ENCODE measurements around the gene CCNE1.
"Not testable (repeated sequence)": the region's sequence is repeated elsewhere in the genome, so short reads cannot be mapped to it uniquely, and the experiment has no call there.

The CCNE1 gene

GRCh38 chr19:29789007-29789406 lies 22.8 kb upstream of the CCNE1 start:
- no peak for DNase-seq

DNA sequence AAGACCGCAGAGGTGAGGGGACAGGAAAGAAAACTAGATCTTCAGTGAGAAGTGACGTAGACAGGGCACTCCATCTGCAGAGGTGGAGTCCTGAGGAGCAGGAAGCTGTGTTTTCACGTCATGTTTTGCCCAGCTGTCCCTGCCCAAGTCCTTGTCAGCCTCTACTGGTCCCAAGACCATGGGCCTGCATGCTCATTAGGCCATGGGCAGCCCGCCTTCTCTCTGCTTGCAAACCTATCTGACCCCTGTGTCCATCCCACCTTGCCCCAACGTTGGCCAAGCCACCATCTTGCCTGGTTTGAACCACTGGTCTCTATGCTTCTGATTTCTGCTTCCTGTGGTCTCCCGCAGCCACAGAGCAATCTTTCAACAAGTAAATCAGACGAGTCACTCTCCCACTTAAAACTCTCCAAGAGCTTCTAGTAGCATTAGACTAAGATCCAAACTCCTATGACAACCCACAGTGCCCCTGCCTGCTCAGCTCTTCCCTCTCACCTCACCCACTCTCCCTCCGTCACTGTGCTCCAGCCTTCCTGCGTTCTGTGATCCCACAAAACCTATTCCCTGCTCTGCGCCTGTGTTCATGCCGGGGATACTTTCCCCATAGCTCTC lies 18.6 kb upstream of the CCNE1 start:
- no peak for DNase-seq

DNA sequence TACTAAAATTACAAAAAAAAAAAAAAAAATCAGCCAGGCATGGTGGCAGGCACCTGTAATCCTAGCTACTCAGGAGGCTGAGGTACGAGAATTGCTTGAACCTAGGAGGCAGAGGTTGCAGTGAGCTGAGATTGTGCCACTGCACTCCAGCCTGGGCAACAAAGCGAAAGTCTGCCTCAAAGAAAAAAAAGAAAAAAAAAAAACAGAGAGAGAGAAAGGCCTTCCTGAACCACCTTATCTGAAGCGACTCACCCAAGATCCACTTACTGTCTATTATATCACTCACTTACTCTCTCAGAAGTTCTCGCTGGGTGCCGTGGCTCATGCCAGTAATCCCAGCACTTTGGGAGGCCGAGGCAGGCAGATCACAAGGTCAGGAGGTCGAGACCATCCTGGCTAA lies 17.3 kb upstream of the CCNE1 start:
- DNase-seq = not testable (repeated sequence)

DNA sequence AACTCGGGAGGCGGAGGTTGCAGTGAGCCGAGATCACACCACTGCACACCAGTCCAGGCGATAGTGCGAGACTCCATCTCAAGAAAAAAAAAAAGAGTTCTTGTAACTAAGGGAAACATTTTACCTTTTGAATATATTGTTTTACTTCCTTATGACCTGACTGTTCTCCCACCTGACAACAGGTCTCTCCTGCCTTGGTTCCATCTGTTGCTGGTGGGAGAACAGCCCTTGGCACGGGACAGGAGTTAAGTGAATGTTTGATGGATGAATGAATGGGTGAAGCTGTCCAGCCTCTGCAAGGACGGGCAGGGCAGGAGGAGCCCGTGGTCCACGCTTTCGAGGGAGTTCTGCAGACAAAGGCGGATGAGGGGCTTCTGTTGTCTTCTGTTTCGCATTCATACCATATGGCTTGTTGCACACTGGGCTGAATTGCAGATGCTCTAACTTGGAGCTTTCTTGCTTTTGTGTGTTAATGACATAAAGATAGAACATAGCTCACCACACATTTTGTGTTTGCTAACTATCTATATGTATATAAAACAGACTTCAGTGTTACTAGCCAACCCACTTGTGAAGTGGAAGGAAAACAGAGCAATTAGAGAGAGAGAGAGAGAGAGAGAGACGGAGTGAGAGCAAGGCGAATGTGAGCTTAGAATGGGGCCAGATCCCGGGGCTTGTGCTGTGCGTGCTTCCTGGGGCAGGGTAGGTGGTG lies 16.2 kb upstream of the CCNE1 start:
- no peak for DNase-seq

GRCh38 chr19:29796173-29796573 lies 15.6 kb upstream of the CCNE1 start:
- no peak for DNase-seq

- DNase-seq = no peak
Observed at GRCh38 chr19:29798774-29799497, 12.9 kb upstream of the CCNE1 start.

DNA sequence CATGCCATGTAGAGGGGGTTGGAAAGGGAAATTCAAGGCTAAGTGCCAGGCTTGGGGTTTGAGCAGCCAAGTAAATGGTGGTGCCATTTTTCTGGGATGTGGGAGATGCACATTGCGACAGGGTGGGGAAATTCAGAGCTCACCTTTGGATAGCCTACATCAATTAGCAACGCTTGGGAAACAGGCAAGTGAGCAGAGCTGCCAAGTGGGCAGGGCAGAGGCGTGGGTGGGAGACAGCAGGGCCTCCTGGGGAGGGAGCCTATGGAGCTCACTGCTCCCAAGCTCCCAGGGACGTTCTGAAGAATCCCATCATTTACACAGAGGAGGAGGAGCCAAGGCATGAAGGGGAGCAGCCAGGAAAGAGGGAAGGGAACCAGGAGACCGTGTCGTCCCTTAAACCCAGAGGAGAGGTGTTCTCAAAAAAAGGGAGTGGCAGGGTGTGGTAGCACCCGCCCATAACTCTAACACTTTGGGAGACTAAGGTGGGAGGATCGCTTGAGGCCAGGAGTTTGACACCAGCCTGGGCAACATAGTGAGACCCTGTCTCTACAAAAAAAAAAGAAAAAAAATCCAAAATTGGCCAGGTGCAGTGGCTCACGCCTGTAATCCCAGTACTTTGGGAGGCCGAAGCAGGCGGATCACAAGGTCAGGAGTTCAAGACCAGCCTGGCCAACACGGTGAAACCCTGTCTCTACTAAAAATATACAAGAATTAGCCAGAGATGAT lies 11.5 kb upstream of the CCNE1 start:
- DNase-seq = no peak

- not testable (repeated sequence) for DNase-seq
Observed at GRCh38 chr19:29803951-29804350, 7.8 kb upstream of the CCNE1 start.

- DNase-seq = no peak
Observed at GRCh38 chr19:29804493-29804892, 7.3 kb upstream of the CCNE1 start.

DNA sequence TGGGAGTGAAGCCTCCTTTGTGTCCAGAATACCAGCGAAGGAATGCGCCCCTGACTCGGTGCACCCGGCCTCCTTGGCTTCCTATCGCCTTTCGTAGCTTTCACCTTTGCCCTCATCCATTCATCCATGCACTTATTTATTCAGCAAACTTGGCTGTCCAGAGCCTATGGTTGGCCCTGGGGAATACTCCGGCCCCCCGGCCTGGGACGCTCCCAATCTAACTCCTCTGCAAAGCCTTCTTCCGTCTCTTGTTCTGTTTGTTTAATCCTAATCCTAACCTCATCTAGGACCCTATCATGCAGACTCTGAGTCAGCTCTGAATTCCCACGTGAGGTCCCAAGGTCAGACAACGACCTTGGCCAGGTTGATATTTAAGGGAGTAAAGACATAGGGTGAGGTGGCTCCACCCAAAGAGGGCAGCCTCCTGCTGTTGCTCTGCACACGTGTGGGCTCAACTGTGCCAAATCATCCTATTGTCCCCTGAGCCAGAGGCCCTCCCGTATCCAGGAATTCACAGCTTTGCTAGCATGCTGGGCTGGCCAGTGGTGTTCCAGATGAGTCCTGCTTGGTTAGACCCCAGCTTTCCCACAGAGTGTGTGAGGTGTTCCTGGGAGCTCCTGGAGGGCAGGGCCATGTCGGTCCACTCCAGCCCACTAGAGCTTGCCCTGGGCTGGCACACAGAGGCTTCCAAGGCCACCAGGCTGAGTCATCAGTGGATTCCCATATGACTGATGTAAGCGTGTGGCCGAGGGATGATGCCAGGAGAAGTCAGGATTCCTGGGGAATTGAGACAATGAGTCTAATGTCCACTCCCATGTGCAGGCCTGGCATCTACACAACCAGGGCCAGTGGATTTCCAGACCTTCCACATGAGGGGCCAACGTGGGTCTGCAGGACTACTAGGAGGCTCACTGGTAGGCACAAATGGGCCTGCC lies 6.5 kb upstream of the CCNE1 start:
- DNase-seq = no peak

DNA sequence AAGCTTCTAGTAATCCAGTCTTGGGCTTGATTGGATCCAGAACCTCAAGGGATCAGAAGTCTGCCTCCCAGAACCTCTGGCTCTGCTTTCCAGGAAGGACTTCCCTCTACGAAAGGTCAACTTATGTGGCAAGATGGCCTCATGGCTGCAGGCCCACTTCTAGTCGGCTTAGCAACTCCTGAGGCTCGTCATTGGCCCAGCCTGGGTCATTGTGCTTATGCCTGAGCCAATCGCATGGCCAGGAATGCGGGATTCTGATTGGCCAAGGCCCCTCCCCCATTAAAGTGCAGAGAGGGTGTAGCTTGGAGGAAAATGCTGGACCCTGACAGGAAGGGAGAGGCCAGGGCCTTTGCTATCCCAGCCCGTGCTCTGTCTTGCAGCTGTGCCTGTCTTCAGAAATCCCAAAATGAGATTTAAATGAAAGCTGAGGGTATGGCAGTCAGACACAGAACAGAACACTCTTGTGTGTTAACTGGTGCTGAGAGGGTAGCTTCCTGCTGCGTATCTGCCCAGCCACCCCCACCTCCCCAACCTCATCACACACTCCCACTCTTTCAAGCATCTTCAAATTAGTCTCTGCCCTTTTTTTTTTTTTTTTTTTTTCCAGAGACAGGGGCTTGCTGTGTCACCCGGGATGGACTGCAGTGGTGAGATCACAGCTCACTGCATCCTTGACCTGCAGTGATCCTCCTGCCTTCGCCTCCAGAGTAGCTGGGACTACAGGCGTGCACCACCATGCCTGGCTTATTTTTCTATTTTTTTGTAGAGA lies 5.5 kb upstream of the CCNE1 start:
- peak; percentile 7 to 44 for DNase-seq

- no peak for DNase-seq
Observed at GRCh38 chr19:29807178-29807577, 4.6 kb upstream of the CCNE1 start.

- no peak for DNase-seq
Observed at GRCh38 chr19:29807870-29808405, 3.9 kb upstream of the CCNE1 start.

DNA sequence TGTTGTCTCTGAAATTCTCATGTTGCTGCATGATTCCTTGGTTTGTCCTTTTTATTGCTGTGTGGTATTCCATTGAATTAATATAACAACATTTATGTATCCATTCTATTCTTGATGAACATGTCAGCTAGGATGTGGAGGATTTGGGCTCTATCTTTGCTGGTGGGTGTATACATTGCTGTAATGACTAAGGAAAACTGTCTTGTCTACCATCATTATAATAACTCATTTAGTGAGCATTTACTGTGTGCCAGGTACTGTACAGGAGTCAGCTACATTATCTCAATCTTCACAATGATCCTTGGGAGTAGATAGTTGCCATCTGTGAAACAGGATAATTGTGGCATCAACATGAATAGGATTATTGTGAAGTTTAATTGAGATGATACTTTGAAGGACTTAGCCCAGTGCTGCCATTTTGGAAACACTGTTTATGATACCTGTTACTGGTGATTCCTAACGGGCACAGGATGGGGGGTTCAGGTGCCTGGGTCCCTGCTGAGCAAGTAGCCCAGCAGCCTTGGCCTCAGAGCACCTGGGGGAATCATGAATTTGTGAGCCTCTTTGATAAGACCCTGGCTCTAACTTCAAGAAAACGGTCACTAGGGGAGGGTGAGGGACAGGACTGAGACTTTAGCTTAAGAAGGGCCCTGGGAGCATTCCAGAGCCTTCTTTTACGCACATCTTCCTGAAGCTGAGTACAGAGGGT lies 1.8 kb upstream of the CCNE1 start:
- DNase-seq = no peak

DNA sequence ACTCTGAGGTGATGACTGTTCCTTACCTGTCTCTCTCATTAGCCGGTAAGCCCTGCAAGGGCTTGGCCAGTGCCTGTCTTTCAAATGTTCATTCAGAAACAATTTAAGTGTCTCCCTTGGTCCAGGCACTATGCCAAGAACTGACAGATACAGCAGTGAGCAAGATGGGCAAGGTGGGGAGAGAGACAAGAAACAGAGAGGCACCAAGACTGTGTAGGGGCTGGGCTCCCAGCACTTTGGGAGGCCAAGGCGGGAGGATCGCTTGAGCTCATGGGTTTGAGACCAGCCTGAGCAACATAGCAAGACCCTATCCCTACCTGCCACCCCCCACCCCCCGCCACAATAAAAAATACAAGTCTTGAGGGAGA lies 1.3 kb upstream of the CCNE1 start:
- no peak for DNase-seq

DNA sequence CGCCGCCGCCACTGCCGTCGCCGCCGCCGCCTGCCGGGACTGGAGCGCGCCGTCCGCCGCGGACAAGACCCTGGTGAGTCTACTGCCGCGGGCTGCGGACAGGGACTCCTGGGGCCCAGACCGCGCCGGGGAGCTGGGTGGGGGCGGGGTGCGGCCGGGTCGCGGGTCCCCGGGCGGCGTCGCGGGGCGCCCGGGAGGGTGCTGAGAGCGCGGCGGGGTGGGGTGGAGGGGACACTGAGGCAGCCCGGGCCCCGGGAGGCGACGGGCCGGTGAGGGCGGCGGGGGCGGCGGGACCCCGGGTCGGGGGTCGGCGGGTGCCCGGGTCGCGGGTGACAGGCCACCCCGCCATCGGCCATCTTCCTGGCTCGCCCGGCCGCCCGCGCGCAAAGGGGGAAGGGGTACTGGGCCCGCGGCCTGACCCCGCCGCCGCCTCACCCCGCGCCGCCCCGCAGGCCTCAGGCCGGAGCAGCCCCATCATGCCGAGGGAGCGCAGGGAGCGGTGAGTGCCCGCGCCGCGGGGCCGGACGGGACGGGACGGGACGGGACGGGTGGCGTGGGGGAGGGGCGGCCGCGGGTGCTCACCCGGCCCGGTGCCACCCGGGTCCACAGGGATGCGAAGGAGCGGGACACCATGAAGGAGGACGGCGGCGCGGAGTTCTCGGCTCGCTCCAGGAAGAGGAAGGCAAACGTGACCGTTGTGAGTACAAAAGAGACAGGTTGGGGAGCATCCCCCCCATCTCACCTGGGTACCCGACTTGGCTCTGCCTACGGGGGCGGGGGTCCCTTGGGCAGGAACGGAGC lies 489 bp downstream of the CCNE1 start:
- no peak for DNase-seq

GRCh38 chr19:29812881-29813275 lies 1.1 kb downstream of the CCNE1 start:
- DNase-seq = no peak

DNA sequence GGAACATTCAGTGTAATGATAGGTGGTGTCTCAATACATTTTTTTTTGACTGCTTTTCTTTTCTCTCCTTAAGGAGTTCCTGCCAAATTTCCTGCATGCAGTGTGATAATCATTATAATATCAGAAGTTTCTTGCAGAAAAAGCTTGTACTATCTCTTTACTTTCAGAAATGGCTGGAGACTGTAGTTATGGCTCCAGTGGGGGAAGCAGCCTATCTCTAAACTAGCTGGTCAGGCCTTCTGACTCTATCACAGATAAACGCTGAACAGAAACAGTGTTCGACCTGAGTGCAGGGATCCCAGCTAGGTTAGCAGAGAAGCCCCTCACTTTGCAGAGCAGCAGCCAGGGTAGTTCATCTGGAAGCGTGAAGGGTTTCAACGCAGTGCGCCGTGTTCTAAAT lies 1.9 kb downstream of the CCNE1 start:
- DNase-seq = no peak

- DNase-seq = no peak
Observed at GRCh38 chr19:29815231-29815630, 3.4 kb downstream of the CCNE1 start.

GRCh38 chr19:29817316-29817715 lies 5.5 kb downstream of the CCNE1 start:
- no peak for DNase-seq
